Endothelial cell of umbilical vein (primary cell): ENCODE results near the gene CD79B.

Experiments used
- CTCF ChIP-seq, 2 donors: IDR thresholded peaks; 1 replicate in 1 of 2; 2 replicates in 1 of 2; pipeline ENCODE4 v1.5.1; 2011; ENCODE audit warnings: low read length in 2 of 2, mild to moderate bottlenecking in 2 of 2, moderate library complexity in 2 of 2, control low read depth in 1 of 2, inconsistent platforms in 1 of 2, low read depth in 1 of 2; ENCODE audit not compliant: insufficient read depth in 1 of 2; ENCODE audit errors: extremely low read depth in 1 of 2
- POLR2A ChIP-seq: IDR thresholded peaks from 2 replicates; pipeline ENCODE4 v1.6.1; 2012; ENCODE audit warnings: low read depth, mild to moderate bottlenecking, control low read depth, low read length

- TF ChIP-seq CTCF (IDR thresholded peaks at IDR 0.05; ENCODE audit: extremely low read depth in 1 of 2, insufficient read depth in 1 of 2, low read depth in 1 of 2, low read length in 2 of 2): peak; percentile 51 to 77
- no peak for TF ChIP-seq POLR2A
These were observed 50.1 kb downstream of the CD79B start, which contains the start of gene GH2 for GRCh38 chr17:63881935-63882601.
